ENCODE results near the gene CACFD1. TPM values are rescaled to one million over a fixed set of nuclear protein-coding genes. Genes with fewer than 3 reads are reported as not detected.

The CACFD1 gene
- total RNA-seq, 1 experiment from 2014 or later, result 6.9 TPM

DNA sequence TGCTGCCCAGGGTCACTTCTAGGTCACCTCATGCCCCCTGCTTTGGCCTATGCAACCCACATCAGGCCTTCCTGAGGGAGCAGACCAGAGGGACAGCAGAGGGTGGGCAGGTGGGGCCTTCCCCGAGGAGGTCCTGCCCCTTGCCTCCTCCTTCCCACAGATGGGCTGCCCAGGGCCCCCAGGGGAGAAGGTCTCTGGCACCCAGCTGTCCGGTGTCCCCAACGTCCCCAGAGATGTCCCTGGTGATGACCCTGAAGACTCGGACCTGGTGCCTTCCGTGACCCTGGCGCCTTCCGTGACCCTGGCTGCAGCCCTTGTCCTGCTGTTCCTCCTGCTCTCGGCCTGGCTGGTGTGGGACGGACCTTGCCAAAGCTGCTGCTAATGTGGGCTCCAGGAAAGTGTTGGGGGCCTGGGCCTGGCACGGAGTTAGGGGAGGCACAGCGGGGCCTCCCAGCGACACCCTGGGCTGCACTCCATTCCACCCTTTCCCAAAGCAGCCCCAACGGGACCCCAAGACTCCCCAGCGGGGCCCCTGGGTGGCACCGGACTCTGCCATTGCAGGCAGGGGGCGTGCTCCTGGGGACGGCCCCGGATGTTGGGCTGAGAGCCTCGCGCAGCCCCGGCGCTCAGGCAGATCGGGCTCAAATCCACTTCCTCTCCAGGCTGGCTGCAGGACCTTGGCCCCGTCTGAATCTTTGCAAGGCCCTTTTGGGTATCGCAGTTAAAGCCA, 25.9 kb downstream of the CACFD1 start:
- H3K27ac ChIP-seq (ENCODE audit: low read depth, low read length), result peak overlapping the region; percentile 41; the same call in 1 of the 2 replicates
- ATAC-seq (peak; percentile 52), DNase-seq (ENCODE audit: low read depth, low spot score) (no peak)
- CTCF ChIA-PET, result interaction anchor here (1.0 to 1.7 kb wide), 8 partner anchors 10 to 464 kb away, joined by 3 to 15 read pairs (median 6); partner anchors contain the start of gene CACFD1
- H3K4me1 ChIP-seq (ENCODE audit: control insufficient read depth in 1 of 2, insufficient read depth in 2 of 2, low read length in 2 of 2), result peaks cover 17 to 22% of the 10 kb centered on the region in 2 experiments; a peak in 3 of 4 replicates
- intact Hi-C loops (cut with micrococcal nuclease), result loop anchor here (1.0 to 5.0 kb wide), 6 partner anchors 78 to 463 kb away; partner anchors contain the start of genes SURF1, SURF2 and SURF6
- H4K20me1 ChIP-seq (ENCODE audit: insufficient read depth), result no peaks in the 10 kb centered on the region
- peak overlapping the region; percentile 54 for H3K4me2 ChIP-seq (ENCODE audit: low read length)
- BruUV-seq (replicated peaks), result no TSS peak
- peak overlapping the region; percentile 56 for H2AFZ ChIP-seq (ENCODE audit: low read depth, low read length, poor library complexity, severe bottlenecking)
- H3K36me3 ChIP-seq (ENCODE audit: control insufficient read depth in 1 of 2, insufficient read depth in 2 of 2, low read length in 2 of 2), result no peaks in the 10 kb centered on the region
- no peaks in the 10 kb centered on the region for H3K79me2 ChIP-seq (ENCODE audit: insufficient read depth, low read length)
- H3K27me3 ChIP-seq (ENCODE audit: insufficient read depth, low read length), result no peaks in the 10 kb centered on the region
- no peaks in the 10 kb centered on the region for H3K9me2 ChIP-seq (ENCODE audit: insufficient read depth)
- TF ChIP-seq, protein P1, sequence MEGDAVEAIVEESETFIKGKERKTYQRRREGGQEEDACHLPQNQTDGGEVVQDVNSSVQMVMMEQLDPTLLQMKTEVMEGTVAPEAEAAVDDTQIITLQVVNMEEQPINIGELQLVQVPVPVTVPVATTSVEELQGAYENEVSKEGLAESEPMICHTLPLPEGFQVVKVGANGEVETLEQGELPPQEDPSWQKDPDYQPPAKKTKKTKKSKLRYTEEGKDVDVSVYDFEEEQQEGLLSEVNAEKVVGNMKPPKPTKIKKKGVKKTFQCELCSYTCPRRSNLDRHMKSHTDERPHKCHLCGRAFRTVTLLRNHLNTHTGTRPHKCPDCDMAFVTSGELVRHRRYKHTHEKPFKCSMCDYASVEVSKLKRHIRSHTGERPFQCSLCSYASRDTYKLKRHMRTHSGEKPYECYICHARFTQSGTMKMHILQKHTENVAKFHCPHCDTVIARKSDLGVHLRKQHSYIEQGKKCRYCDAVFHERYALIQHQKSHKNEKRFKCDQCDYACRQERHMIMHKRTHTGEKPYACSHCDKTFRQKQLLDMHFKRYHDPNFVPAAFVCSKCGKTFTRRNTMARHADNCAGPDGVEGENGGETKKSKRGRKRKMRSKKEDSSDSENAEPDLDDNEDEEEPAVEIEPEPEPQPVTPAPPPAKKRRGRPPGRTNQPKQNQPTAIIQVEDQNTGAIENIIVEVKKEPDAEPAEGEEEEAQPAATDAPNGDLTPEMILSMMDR (IDR thresholded peaks at IDR 0.05 in 2 of 3, conservative IDR thresholded peaks at IDR 0.05 in 1 of 3; ENCODE audit: borderline replicate concordance in 1 of 3, insufficient read depth in 1 of 3, low read depth in 2 of 3, low read length in 2 of 3), result no peak; a peak in 1 of 6 replicates
- TF ChIP-seq, protein P2, sequence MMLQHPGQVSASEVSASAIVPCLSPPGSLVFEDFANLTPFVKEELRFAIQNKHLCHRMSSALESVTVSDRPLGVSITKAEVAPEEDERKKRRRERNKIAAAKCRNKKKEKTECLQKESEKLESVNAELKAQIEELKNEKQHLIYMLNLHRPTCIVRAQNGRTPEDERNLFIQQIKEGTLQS (IDR thresholded peaks at IDR 0.05), result no peak
- TF ChIP-seq SRF (IDR thresholded peaks at IDR 0.05; ENCODE audit: low read depth) (no peak), TCF7L2 (IDR thresholded peaks at IDR 0.05; ENCODE audit: borderline replicate concordance, extremely low read depth, insufficient read depth, insufficient read length) (no peak), REST (IDR thresholded peaks at IDR 0.05; ENCODE audit: low read depth) (no peak), ZNF274 (IDR thresholded peaks at IDR 0.05; ENCODE audit: low read depth, low read length) (no peak), FOSL1 (IDR thresholded peaks at IDR 0.05; ENCODE audit: low read depth) (no peak), POLR2A (IDR thresholded peaks at IDR 0.05; ENCODE audit: borderline replicate concordance, extremely low read depth, insufficient read depth, insufficient read length) (no peak), EZH2phosphoT487 (IDR thresholded peaks at IDR 0.05; ENCODE audit: borderline replicate concordance) (no peak), JUND (IDR thresholded peaks at IDR 0.05) (no peak), ELF1 (IDR thresholded peaks at IDR 0.05; ENCODE audit: borderline replicate concordance, low read depth) (no peak), CEBPB (IDR thresholded peaks at IDR 0.05; ENCODE audit: low read depth) (no peak), YY1 (IDR thresholded peaks at IDR 0.05; ENCODE audit: extremely low read depth, insufficient replicate concordance, low read depth, low read length) (no peak)
- TF ChIP-seq, protein P3, sequence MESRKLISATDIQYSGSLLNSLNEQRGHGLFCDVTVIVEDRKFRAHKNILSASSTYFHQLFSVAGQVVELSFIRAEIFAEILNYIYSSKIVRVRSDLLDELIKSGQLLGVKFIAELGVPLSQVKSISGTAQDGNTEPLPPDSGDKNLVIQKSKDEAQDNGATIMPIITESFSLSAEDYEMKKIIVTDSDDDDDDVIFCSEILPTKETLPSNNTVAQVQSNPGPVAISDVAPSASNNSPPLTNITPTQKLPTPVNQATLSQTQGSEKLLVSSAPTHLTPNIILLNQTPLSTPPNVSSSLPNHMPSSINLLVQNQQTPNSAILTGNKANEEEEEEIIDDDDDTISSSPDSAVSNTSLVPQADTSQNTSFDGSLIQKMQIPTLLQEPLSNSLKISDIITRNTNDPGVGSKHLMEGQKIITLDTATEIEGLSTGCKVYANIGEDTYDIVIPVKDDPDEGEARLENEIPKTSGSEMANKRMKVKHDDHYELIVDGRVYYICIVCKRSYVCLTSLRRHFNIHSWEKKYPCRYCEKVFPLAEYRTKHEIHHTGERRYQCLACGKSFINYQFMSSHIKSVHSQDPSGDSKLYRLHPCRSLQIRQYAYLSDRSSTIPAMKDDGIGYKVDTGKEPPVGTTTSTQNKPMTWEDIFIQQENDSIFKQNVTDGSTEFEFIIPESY (IDR thresholded peaks at IDR 0.05; ENCODE audit: extremely low read depth, insufficient replicate concordance, low read length), result no peak
- TF ChIP-seq, protein P4, sequence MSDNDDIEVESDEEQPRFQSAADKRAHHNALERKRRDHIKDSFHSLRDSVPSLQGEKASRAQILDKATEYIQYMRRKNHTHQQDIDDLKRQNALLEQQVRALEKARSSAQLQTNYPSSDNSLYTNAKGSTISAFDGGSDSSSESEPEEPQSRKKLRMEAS (IDR thresholded peaks at IDR 0.05), result no peak
- RAD21 ChIA-PET (ENCODE audit: low non-redundant PET in 1 of 2, low total read pairs in 2 of 2, uncharacterized antibody in 2 of 2, unreplicated experiment in 2 of 2), result no interaction called here
- H3K4me3 ChIP-seq (replicated peaks in 1 of 2; ENCODE audit: low read depth in 1 of 2, low read length in 2 of 2), result no peak overlapping the region
- H3K9me3 ChIP-seq (ENCODE audit: control insufficient read depth in 1 of 2, insufficient read depth in 1 of 2, low read depth in 1 of 2, low read length in 2 of 2), result no peaks in the 10 kb centered on the region
- H3K9ac ChIP-seq (ENCODE audit: low read length), result no peak overlapping the region
- POLR2A ChIA-PET, result interaction anchor here (1.3 to 1.5 kb wide), 2 partner anchors 26 to 138 kb away, joined by 4 read pairs; partner anchors contain the start of genes CACFD1, MED22 and RPL7A
